ENCODE data around the gene SPG7.

DNA sequence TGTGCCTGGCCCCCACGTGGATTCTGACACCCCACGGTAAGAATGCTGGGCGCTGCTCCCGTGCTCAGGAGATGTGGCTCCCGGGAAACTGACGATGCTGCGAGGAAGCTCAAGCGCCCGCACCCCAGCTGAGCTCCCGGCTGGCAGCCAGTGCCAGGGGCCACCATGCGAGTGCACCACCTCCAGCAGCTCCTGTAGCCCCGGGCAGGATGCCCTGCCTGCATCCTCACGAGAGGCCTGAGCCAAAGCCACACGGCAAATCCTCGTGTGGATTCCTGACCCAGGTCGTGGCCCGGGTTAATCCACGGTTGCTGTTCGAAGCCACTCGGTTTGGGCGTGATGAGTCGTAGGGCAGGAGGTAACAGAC, 93.7 kb downstream of the SPG7 start:
- TF ChIP-seq YY1 (IDR thresholded peaks at IDR 0.05; ENCODE audit: insufficient read depth, insufficient read length) (no peak), SUZ12 (IDR thresholded peaks at IDR 0.05; ENCODE audit: extremely low read depth, insufficient read depth, insufficient read length) (no peak), ZNF274 (IDR thresholded peaks at IDR 0.05; ENCODE audit: low read depth, low read length) (no peak)

Measured in NT2/D1 (cell line).